ENCODE measurements around the gene ABHD12. TPM values are rescaled to one million over a fixed set of nuclear protein-coding genes. Genes with fewer than 3 reads are reported as not detected.

The ABHD12 gene
- total RNA-seq, 2 donors from 2014 or later = 48.2 to 52.7 TPM

GRCh38 chr20:25310268-25310920 lies 80.2 kb downstream of the ABHD12 start:
- H3K9ac ChIP-seq (ENCODE audit: extremely low read depth, low read length, poor library complexity, severe bottlenecking) = no peak overlapping the region

GRCh38 chr20:25309395-25310267 lies 81.0 kb downstream of the ABHD12 start:
- Histone ChIP-seq H3K4me3 (ENCODE audit: low read length) (no peak overlapping the region), H3K4me1 (ENCODE audit: control insufficient read depth, insufficient read depth, low read length) (no peaks in the 10 kb centered on the region), H3K27me3 (ENCODE audit: control insufficient read depth, insufficient read depth, low read length, poor library complexity, severe bottlenecking) (no peaks in the 10 kb centered on the region), H3K27ac (ENCODE audit: low read depth, low read length) (peak overlapping the region; percentile 48), H3K9ac (ENCODE audit: extremely low read depth, low read length, poor library complexity, severe bottlenecking) (no peak overlapping the region), H3K9me3 (ENCODE audit: control insufficient read depth, low read length) (no peaks in the 10 kb centered on the region), H3K36me3 (ENCODE audit: control insufficient read depth, insufficient read depth, low read length) (peaks cover 4% of the 10 kb centered on the region)
- no peak overlapping the region for H3K4me3 Mint-ChIP-seq
- H3K9me3 Mint-ChIP-seq = peaks cover 13% of the 10 kb centered on the region
- H3K27ac Mint-ChIP-seq = peak overlapping the region; percentile 39
- H3K27me3 Mint-ChIP-seq (ENCODE audit: insufficient read depth) = no peaks in the 10 kb centered on the region
- no peak for TF ChIP-seq CTCF (conservative IDR thresholded peaks at IDR 0.05)
- DNase-seq = no peak
- peaks cover 6% of the 10 kb centered on the region for H3K4me1 Mint-ChIP-seq
- peaks cover 46% of the 10 kb centered on the region for H3K36me3 Mint-ChIP-seq (ENCODE audit: low read depth)
- WGBS, 2 experiments (ENCODE audit: insufficient coverage in 1 of 2, insufficient read length in 1 of 2) = 89 to 91% methylated on average over 12 to 18 of the region's 18 CpGs

More at GRCh38 chr20:25310268-25310920, 80.2 kb downstream of the ABHD12 start:
- H3K4me3 ChIP-seq (ENCODE audit: low read length) = no peak overlapping the region
- 85% methylated on average over 6 of the region's 6 CpGs for WGBS, 2 experiments (ENCODE audit: insufficient coverage in 1 of 2, insufficient read length in 1 of 2)
- no peak for DNase-seq
- Mint-ChIP-seq H3K9me3 (peaks cover 14% of the 10 kb centered on the region), H3K4me1 (peaks cover 6% of the 10 kb centered on the region), H3K4me3 (no peak overlapping the region), H3K27me3 (ENCODE audit: insufficient read depth) (no peaks in the 10 kb centered on the region), H3K27ac (peak overlapping the region; percentile 7), H3K36me3 (ENCODE audit: low read depth) (peaks cover 48% of the 10 kb centered on the region)
- no peaks in the 10 kb centered on the region for H3K9me3 ChIP-seq (ENCODE audit: control insufficient read depth, low read length)
- peak overlapping the region; percentile 48 for H3K27ac ChIP-seq (ENCODE audit: low read depth, low read length)
- no peaks in the 10 kb centered on the region for H3K36me3 ChIP-seq (ENCODE audit: control insufficient read depth, insufficient read depth, low read length)
- TF ChIP-seq CTCF (conservative IDR thresholded peaks at IDR 0.05) = peak; percentile 54
- no peaks in the 10 kb centered on the region for H3K4me1 ChIP-seq (ENCODE audit: control insufficient read depth, insufficient read depth, low read length)
- no peaks in the 10 kb centered on the region for H3K27me3 ChIP-seq (ENCODE audit: control insufficient read depth, insufficient read depth, low read length, poor library complexity, severe bottlenecking)

GRCh38 chr20:25308671-25309394 lies 81.8 kb downstream of the ABHD12 start:
- peaks cover 4% of the 10 kb centered on the region for H3K36me3 ChIP-seq (ENCODE audit: control insufficient read depth, insufficient read depth, low read length)
- H3K9me3 ChIP-seq (ENCODE audit: control insufficient read depth, low read length) = no peaks in the 10 kb centered on the region
- H3K36me3 Mint-ChIP-seq (ENCODE audit: low read depth) = peaks cover 39% of the 10 kb centered on the region
- no peaks in the 10 kb centered on the region for H3K27me3 Mint-ChIP-seq (ENCODE audit: insufficient read depth)
- no peak for DNase-seq
- H3K27ac Mint-ChIP-seq = peak overlapping the region; percentile 39
- no peak overlapping the region for H3K9ac ChIP-seq (ENCODE audit: extremely low read depth, low read length, poor library complexity, severe bottlenecking)
- no peak overlapping the region for H3K27ac ChIP-seq (ENCODE audit: low read depth, low read length)
- peaks cover 6% of the 10 kb centered on the region for H3K4me1 Mint-ChIP-seq
- no peaks in the 10 kb centered on the region for H3K27me3 ChIP-seq (ENCODE audit: control insufficient read depth, insufficient read depth, low read length, poor library complexity, severe bottlenecking)
- no peak overlapping the region for H3K4me3 ChIP-seq (ENCODE audit: low read length)
- 93 to 97% methylated on average over 10 to 17 of the region's 17 CpGs for WGBS, 2 experiments (ENCODE audit: insufficient coverage in 1 of 2, insufficient read length in 1 of 2)
- peaks cover 13% of the 10 kb centered on the region for H3K9me3 Mint-ChIP-seq
- H3K4me1 ChIP-seq (ENCODE audit: control insufficient read depth, insufficient read depth, low read length) = no peaks in the 10 kb centered on the region
- H3K4me3 Mint-ChIP-seq = no peak overlapping the region
- no peak for TF ChIP-seq CTCF (conservative IDR thresholded peaks at IDR 0.05)
